Forelimb muscle (tissue), 1 donor: ENCODE results near the gene CNNM2. TPM values are rescaled to one million over a fixed set of nuclear protein-coding genes. Genes with fewer than 3 reads are reported as not detected.
"Not testable (repeated sequence)": the region's sequence is repeated elsewhere in the genome, so short reads cannot be mapped to it uniquely, and the experiment has no call there.

Experiments used
- DNase-seq: peaks from one replicate; pipeline ENCODE4 v3.0.0-alpha.2; 2013; ENCODE audit warnings: low read depth
- polyA plus RNA-seq: library from polyadenylated mRNA; unstranded; fragments of 120-200 nt; gene quantifications from one replicate; pipeline ENCODE4 v1.2.1, GENCODE V29; 2013; ENCODE audit not compliant: insufficient read length

The CNNM2 gene
- polyA plus RNA-seq, 1 donor: 2.6 TPM

GRCh38 chr10:102967123-102967522, 49.0 kb downstream of the CNNM2 start:
- no peak for DNase-seq

- DNase-seq: no peak
Measured at GRCh38 chr10:102970562-102971340, 52.7 kb downstream of the CNNM2 start.

GRCh38 chr10:102975483-102976379, 57.6 kb downstream of the CNNM2 start:
- DNase-seq: no peak

- not testable (repeated sequence) for DNase-seq
Measured at GRCh38 chr10:102976380-102976726, 58.3 kb downstream of the CNNM2 start.

- no peak for DNase-seq
Measured at GRCh38 chr10:102982296-102982695, 64.2 kb downstream of the CNNM2 start.

GRCh38 chr10:102984086-102984485, 66.0 kb downstream of the CNNM2 start:
- no peak for DNase-seq

- DNase-seq: no peak
Measured at GRCh38 chr10:102985811-102986210, 67.7 kb downstream of the CNNM2 start.

GRCh38 chr10:102988404-102989314, 70.6 kb downstream of the CNNM2 start:
- no peak for DNase-seq

- DNase-seq: no peak
Measured at GRCh38 chr10:102994531-102995295, 76.6 kb downstream of the CNNM2 start.

GRCh38 chr10:102996876-102997275, 78.8 kb downstream of the CNNM2 start:
- DNase-seq: no peak

GRCh38 chr10:102997998-102998397, 79.9 kb downstream of the CNNM2 start:
- DNase-seq: no peak

GRCh38 chr10:102998399-102998907, 80.4 kb downstream of the CNNM2 start:
- DNase-seq: no peak

GRCh38 chr10:103000050-103000449, 82.0 kb downstream of the CNNM2 start:
- not testable (repeated sequence) for DNase-seq

- DNase-seq: no peak
Measured at GRCh38 chr10:103007017-103007416, 88.9 kb downstream of the CNNM2 start.

- no peak for DNase-seq
Measured at GRCh38 chr10:103013416-103013815, 95.3 kb downstream of the CNNM2 start.

GRCh38 chr10:103019425-103019824, 101.3 kb downstream of the CNNM2 start:
- DNase-seq: no peak

GRCh38 chr10:103021150-103021899, 103.2 kb downstream of the CNNM2 start:
- DNase-seq: no peak

GRCh38 chr10:103021900-103022293, 103.8 kb downstream of the CNNM2 start:
- DNase-seq: no peak

- DNase-seq: no peak
Measured at GRCh38 chr10:103025696-103026095, 107.6 kb downstream of the CNNM2 start.

- no peak for DNase-seq
Measured at GRCh38 chr10:103038570-103038969, 120.5 kb downstream of the CNNM2 start.
